WTC11 (cell line): ENCODE results near the gene ARPC1B.

Experiments used
- CTCF ChIP-seq: fragments of 200-600 bp; IDR thresholded peaks from 2 replicates; pipeline ENCODE4 v1.8.0; 2022; ENCODE audit warnings: antibody characterized with exemption
- JAZF1 ChIP-seq: fragments of 250-450 bp; sonication (Bioruptor Pico); IDR thresholded peaks from 2 replicates; pipeline ENCODE4 v1.9.0; 2021; ENCODE audit warnings: moderate library complexity, mild to moderate bottlenecking, inconsistent platforms
- NR2C2 ChIP-seq: sonication (generic); formaldehyde crosslinking; IDR thresholded peaks from 2 replicates; pipeline ENCODE4 v1.8.0; 2022; ENCODE audit warnings: mild to moderate bottlenecking, missing genetic modification reagents
- PREB ChIP-seq: sonication (generic); formaldehyde crosslinking; IDR thresholded peaks from 2 replicates; pipeline ENCODE4 v1.8.1; 2022; ENCODE audit warnings: mild to moderate bottlenecking, missing genetic modification reagents, moderate library complexity, borderline replicate concordance
- SP1 ChIP-seq: sonication (generic); formaldehyde crosslinking; conservative IDR thresholded peaks from 2 replicates; pipeline ENCODE4 v1.8.1; 2022; ENCODE audit warnings: missing genetic modification reagents
- USF1 ChIP-seq: sonication (generic); formaldehyde crosslinking; IDR thresholded peaks from 2 replicates; pipeline ENCODE4 v1.8.0; 2022; ENCODE audit warnings: mild to moderate bottlenecking, missing genetic modification reagents
- ZNF512 ChIP-seq: sonication (generic); formaldehyde crosslinking; IDR thresholded peaks from 2 replicates; pipeline ENCODE4 v1.8.1; 2022; ENCODE audit warnings: missing genetic modification reagents, borderline replicate concordance

GRCh38 chr7:99404235-99404976 is 29.9 kb downstream of the ARPC1B start:
- TF ChIP-seq NR2C2 (CRISPR knock-in tag), result no peak
- TF ChIP-seq CTCF, result no peak
- no peak for TF ChIP-seq USF1 (CRISPR knock-in tag)
- no peak for TF ChIP-seq SP1
- no peak for TF ChIP-seq ZNF512
- no peak for TF ChIP-seq PREB (CRISPR knock-in tag)
- no peak for TF ChIP-seq JAZF1 (CRISPR knock-in tag)
